Measurements from ENCODE around the gene ZW10.

- TF ChIP-seq CTCF (IDR thresholded peaks at IDR 0.05; ENCODE audit: borderline replicate concordance, extremely low read depth, low read length, poor library complexity, severe bottlenecking) (peak; percentile 49), EZH2 (IDR thresholded peaks at IDR 0.05; ENCODE audit: borderline replicate concordance, low read depth, low read length, severe bottlenecking) (no peak)
Measured at GRCh38 chr11:113806406-113806805, 32.9 kb upstream of the ZW10 start.

All from DND-41 (cell line).